A673 (cell line): ENCODE data around the gene DIS3L2. TPM values are rescaled to one million over a fixed set of nuclear protein-coding genes. Genes with fewer than 3 reads are reported as not detected.
"Not testable (repeated sequence)": the region's sequence is repeated elsewhere in the genome, so short reads cannot be mapped to it uniquely, and the experiment has no call there.

Experiments
- BruUV-seq: library from RNA; stranded (reverse); fragments of 400-500 nt; replicated peaks from 2 replicates; lab custom pipeline; 2021; lab: Mats Ljungman, UMichigan
- CTCF ChIA-PET: fragments of 300-600 bp; sonication (Branson Sonifier 250); formaldehyde crosslinking; loops from one replicate; lab custom pipeline; 2022; ENCODE audit warnings: antibody characterized with exemption; lab: Charles Lee
- POLR2A ChIA-PET: fragments of 300-600 bp; sonication (Branson Sonifier 250); formaldehyde crosslinking; loops from one replicate; lab custom pipeline; 2022; ENCODE audit warnings: antibody characterized with exemption; ENCODE audit not compliant: low non-redundant PET; lab: Charles Lee
- DNase-seq: peaks from one replicate; pipeline ENCODE4 v3.0.0-alpha.2; 2015; ENCODE audit warnings: low spot score
- H3K27ac ChIP-seq: fragments of 200-600 bp; sonication (generic); 2 replicates; pipeline ENCODE4 v1.5.1; 2016; ENCODE audit warnings: mixed run types, low read depth, mild to moderate bottlenecking, mixed read lengths, antibody characterized with exemption, low read length; ENCODE audit not compliant: poor library complexity, severe bottlenecking
- H3K27me3 ChIP-seq: fragments of 200-600 bp; sonication (generic); replicated peaks from 2 replicates; pipeline ENCODE4 v1.6.1; 2017; ENCODE audit warnings: mixed run types, low read depth, mild to moderate bottlenecking, mixed read lengths, antibody characterized with exemption, low read length; ENCODE audit not compliant: insufficient read depth, poor library complexity
- H3K36me3 ChIP-seq: fragments of 200-600 bp; sonication (generic); 2 replicates; pipeline ENCODE4 v1.6.1; 2016; ENCODE audit warnings: mixed run types, mild to moderate bottlenecking, mixed read lengths, antibody characterized with exemption, low read length; ENCODE audit not compliant: insufficient read depth, poor library complexity, severe bottlenecking
- H3K4me1 ChIP-seq: fragments of 200-600 bp; sonication (generic); 2 replicates; pipeline ENCODE4 v1.6.1; 2017; ENCODE audit warnings: mixed run types, mild to moderate bottlenecking, mixed read lengths, antibody characterized with exemption, low read length; ENCODE audit not compliant: insufficient read depth, poor library complexity, severe bottlenecking
- H3K4me3 ChIP-seq: fragments of 200-600 bp; sonication (generic); 2 replicates; pipeline ENCODE4 v1.5.1; 2016; ENCODE audit warnings: low read depth, mixed run types, mild to moderate bottlenecking, mixed read lengths, low read length; ENCODE audit not compliant: poor library complexity, severe bottlenecking
- H3K9me3 ChIP-seq: fragments of 200-600 bp; sonication (generic); 2 replicates; pipeline ENCODE4 v1.6.1; 2016; ENCODE audit warnings: mixed run types, low read depth, mild to moderate bottlenecking, mixed read lengths, antibody characterized with exemption, low read length; ENCODE audit not compliant: poor library complexity, severe bottlenecking
- CTCF ChIP-seq: fragments of 300-800, 200-600 bp; sonication (generic); conservative IDR thresholded peaks from 2 replicates; pipeline ENCODE4 v1.5.1; 2017; ENCODE audit warnings: low read depth, mild to moderate bottlenecking, antibody characterized with exemption, low read length, moderate library complexity, mixed read lengths
- EZH2 ChIP-seq: fragments of 200-600 bp; sonication (generic); IDR thresholded peaks from 2 replicates; pipeline ENCODE4 v1.6.1; 2017; ENCODE audit warnings: borderline replicate concordance, low read depth, mild to moderate bottlenecking, mixed read lengths, antibody characterized with exemption, low read length; ENCODE audit not compliant: poor library complexity, severe bottlenecking
- intact Hi-C: fragments of 100-400 bp; cut with micrococcal nuclease; formaldehyde crosslinking; loops from one replicate; pipeline ENCODE4 v1.10.0; 2022; ENCODE audit not compliant: unreplicated experiment
- total RNA-seq: library from RNA; stranded (reverse); gene quantifications from 2 replicates; pipeline ENCODE4 v1.2.3, GENCODE V29; 2021

The DIS3L2 gene
- total RNA-seq, 1 experiment from 2014 or later, result 38.7 TPM

- H3K9me3 ChIP-seq, result no peaks in the 10 kb centered on the region
- POLR2A ChIA-PET, result interaction anchor here (0.5 kb wide), 1 partner anchor 707 kb away, joined by 3 read pairs; no protein-coding TSS in a partner anchor
- no peak overlapping the region for H3K27ac ChIP-seq
- no peaks in the 10 kb centered on the region for H3K4me1 ChIP-seq
- CTCF ChIA-PET, result no interaction called here
- no peak overlapping the region for H3K4me3 ChIP-seq
- intact Hi-C loops, result no loop called here
- DNase-seq, result no peak
- BruUV-seq, result no TSS peak
- H3K36me3 ChIP-seq, result no peaks in the 10 kb centered on the region
- TF ChIP-seq CTCF, result no peak
- no peaks in the 10 kb centered on the region for H3K27me3 ChIP-seq
These were observed 208.9 kb downstream of the DIS3L2 start for GRCh38 chr2:232170396-232170795.

- H3K9me3 ChIP-seq, result no peaks in the 10 kb centered on the region
- no peaks in the 10 kb centered on the region for H3K27me3 ChIP-seq
- H3K36me3 ChIP-seq, result no peaks in the 10 kb centered on the region
- intact Hi-C loops, result no loop called here
- no peak for TF ChIP-seq CTCF
- no peak for TF ChIP-seq EZH2
- H3K4me1 ChIP-seq, result no peaks in the 10 kb centered on the region
- CTCF ChIA-PET, result no interaction called here
- POLR2A ChIA-PET, result no interaction called here
- no peak for DNase-seq
- no peak overlapping the region for H3K27ac ChIP-seq
- H3K4me3 ChIP-seq, result no peak overlapping the region
- BruUV-seq, result no TSS peak
These were observed 213.1 kb downstream of the DIS3L2 start for GRCh38 chr2:232174662-232175061.

GRCh38 chr2:232176587-232176986, 215.1 kb downstream of the DIS3L2 start:
- H3K36me3 ChIP-seq, POLR2A ChIA-PET, H3K27me3 ChIP-seq, DNase-seq, H3K9me3 ChIP-seq, H3K27ac ChIP-seq, BruUV-seq, intact Hi-C loops, H3K4me3 ChIP-seq, H3K4me1 ChIP-seq, CTCF ChIA-PET: not testable (repeated sequence)

- no peaks in the 10 kb centered on the region for H3K4me1 ChIP-seq
- no peak overlapping the region for H3K27ac ChIP-seq
- CTCF ChIA-PET, result no interaction called here
- POLR2A ChIA-PET, result no interaction called here
- intact Hi-C loops, result no loop called here
- H3K27me3 ChIP-seq, result no peaks in the 10 kb centered on the region
- H3K36me3 ChIP-seq, result no peaks in the 10 kb centered on the region
- no TSS peak for BruUV-seq
- DNase-seq, result no peak
- H3K4me3 ChIP-seq, result no peak overlapping the region
- peaks cover 4% of the 10 kb centered on the region for H3K9me3 ChIP-seq
- TF ChIP-seq CTCF (no peak), EZH2 (no peak)
These were observed 221.8 kb downstream of the DIS3L2 start for GRCh38 chr2:232183279-232183678.
